ENCODE results near the gene MYMX.

The MYMX gene

DNA sequence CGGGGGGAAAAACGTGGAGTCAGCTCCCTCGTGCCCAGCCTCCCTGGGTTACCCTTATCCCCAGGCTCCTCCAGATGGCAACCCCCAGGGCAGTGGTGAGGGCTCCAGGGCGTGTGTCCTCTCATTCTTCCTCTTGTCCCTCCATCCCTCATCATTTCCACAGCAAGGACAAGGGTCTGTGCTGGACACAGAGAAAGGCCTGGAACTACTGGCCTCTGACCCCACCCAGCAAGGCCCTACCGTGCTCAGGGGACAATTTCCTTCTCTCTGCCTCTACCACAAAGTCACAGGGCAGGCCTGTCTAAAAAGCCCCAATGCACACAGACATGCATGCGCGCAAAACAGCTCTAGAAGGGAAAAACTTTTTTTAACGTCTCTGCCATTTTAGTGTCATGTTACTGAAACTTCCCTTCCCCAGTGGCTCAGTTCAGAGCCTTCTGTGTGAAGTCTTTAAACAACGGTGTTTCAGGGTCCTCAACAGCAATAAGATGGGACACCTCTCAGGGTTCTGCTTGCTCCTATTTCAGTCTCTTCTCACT is 41.7 kb downstream of the MYMX start:
- CTCF ChIA-PET: interaction anchor here (0.6 to 1.0 kb wide), 4 partner anchors 40 to 925 kb away, joined by 3 to 5 read pairs (median 4); no protein-coding TSS in a partner anchor
- no peak overlapping the region for H3K4me3 ChIP-seq (ENCODE audit: low read depth, low read length)
- no peak overlapping the region for H3K27ac ChIP-seq (ENCODE audit: extremely low read depth, low read depth, low read length)
- H3K36me3 ChIP-seq (ENCODE audit: control insufficient read depth in 2 of 2, insufficient read depth in 1 of 2, low read length in 2 of 2): peaks cover 0 to 56% of the 10 kb centered on the region in 2 experiments; a peak in 2 of 3 replicates
- TF ChIP-seq, protein P1, sequence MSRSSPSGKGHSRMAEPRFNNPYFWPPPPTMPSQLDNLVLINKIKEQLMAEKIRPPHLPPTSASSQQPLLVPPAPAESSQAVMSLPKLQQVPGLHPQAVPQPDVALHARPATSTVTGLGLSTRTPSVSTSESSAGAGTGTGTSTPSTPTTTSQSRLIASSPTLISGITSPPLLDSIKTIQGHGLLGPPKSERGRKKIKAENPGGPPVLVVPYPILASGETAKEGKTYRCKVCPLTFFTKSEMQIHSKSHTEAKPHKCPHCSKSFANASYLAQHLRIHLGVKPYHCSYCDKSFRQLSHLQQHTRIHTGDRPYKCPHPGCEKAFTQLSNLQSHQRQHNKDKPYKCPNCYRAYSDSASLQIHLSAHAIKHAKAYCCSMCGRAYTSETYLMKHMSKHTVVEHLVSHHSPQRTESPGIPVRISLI (tag by site-specific recombination; IDR thresholded peaks at IDR 0.05): no peak
- no peak for TF ChIP-seq ZNF184 (tag by site-specific recombination; IDR thresholded peaks at IDR 0.05)
- no peak for TF ChIP-seq ZNF473 (tag by site-specific recombination; IDR thresholded peaks at IDR 0.05)
- TF ChIP-seq IKZF3 (tag by site-specific recombination; IDR thresholded peaks at IDR 0.05): no peak
- TF ChIP-seq ZNF777 (tag by site-specific recombination; IDR thresholded peaks at IDR 0.05; ENCODE audit: borderline replicate concordance): no peak
- TF ChIP-seq INSM2 (tag by site-specific recombination; IDR thresholded peaks at IDR 0.05): no peak
- TF ChIP-seq ZNF37A (tag by site-specific recombination; IDR thresholded peaks at IDR 0.05): no peak
- no peak for TF ChIP-seq ZNF214 (tag by site-specific recombination; IDR thresholded peaks at IDR 0.05; ENCODE audit: borderline replicate concordance)
- TF ChIP-seq ZNF202 (tag by site-specific recombination; IDR thresholded peaks at IDR 0.05; ENCODE audit: borderline replicate concordance): no peak
- TF ChIP-seq, protein P2, sequence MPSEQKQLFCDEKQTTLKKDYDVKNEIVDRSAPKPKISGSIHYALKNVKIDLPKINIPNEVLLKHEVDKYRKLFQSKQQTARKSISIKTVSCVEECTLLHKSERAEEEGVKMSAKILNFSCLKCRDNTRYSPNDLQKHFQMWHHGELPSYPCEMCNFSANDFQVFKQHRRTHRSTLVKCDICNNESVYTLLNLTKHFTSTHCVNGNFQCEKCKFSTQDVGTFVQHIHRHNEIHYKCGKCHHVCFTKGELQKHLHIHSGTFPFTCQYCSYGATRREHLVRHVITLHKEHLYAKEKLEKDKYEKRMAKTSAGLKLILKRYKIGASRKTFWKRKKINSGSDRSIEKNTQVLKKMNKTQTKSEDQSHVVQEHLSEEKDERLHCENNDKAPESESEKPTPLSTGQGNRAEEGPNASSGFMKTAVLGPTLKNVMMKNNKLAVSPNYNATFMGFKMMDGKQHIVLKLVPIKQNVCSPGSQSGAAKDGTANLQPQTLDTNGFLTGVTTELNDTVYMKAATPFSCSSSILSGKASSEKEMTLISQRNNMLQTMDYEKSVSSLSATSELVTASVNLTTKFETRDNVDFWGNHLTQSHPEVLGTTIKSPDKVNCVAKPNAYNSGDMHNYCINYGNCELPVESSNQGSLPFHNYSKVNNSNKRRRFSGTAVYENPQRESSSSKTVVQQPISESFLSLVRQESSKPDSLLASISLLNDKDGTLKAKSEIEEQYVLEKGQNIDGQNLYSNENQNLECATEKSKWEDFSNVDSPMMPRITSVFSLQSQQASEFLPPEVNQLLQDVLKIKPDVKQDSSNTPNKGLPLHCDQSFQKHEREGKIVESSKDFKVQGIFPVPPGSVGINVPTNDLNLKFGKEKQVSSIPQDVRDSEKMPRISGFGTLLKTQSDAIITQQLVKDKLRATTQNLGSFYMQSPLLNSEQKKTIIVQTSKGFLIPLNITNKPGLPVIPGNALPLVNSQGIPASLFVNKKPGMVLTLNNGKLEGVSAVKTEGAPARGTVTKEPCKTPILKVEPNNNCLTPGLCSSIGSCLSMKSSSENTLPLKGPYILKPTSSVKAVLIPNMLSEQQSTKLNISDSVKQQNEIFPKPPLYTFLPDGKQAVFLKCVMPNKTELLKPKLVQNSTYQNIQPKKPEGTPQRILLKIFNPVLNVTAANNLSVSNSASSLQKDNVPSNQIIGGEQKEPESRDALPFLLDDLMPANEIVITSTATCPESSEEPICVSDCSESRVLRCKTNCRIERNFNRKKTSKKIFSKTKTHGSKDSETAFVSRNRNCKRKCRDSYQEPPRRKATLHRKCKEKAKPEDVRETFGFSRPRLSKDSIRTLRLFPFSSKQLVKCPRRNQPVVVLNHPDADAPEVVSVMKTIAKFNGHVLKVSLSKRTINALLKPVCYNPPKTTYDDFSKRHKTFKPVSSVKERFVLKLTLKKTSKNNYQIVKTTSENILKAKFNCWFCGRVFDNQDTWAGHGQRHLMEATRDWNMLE (tag by site-specific recombination; conservative IDR thresholded peaks at IDR 0.05; ENCODE audit: low read depth): no peak
- no peaks in the 10 kb centered on the region for H3K9me3 ChIP-seq (ENCODE audit: control insufficient read depth, insufficient read depth, low read depth, low read length)
- no peaks in the 10 kb centered on the region for H3K4me1 ChIP-seq (ENCODE audit: control insufficient read depth, insufficient read depth, low read length)
- POLR2A ChIA-PET: interaction anchor here (0.6 kb wide), 1 partner anchor 12 kb away, joined by 3 read pairs; the partner anchor contains the start of gene HSP90AB1

DNA sequence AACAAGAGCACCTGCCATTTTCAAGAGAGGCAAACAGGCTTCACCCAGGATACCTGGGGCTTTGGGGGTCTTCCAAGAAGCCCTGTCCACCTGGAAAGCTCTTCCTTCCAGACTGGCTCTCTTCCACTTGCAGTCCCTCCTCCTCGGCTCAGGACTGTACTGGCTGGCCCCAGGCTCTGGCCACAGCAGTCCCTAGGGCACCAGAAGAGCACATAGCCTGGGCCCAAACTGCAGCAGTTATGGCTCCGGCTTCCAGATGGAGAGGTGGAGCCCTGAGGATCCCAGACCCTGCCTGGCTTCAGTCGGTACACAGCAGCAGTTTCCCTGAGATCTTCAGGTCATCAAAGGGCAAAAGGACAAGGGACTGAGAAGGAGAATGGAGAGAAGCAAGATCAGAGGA is 42.2 kb downstream of the MYMX start:
- CTCF ChIA-PET: interaction anchor here (0.6 to 1.0 kb wide), 2 partner anchors 56 to 61 kb away, joined by 3 read pairs; no protein-coding TSS in a partner anchor
- TF ChIP-seq ZNF175 (tag by site-specific recombination; IDR thresholded peaks at IDR 0.05): no peak
- no peak for TF ChIP-seq ZNF211 (tag by site-specific recombination; IDR thresholded peaks at IDR 0.05; ENCODE audit: low read depth)
- TF ChIP-seq ZNF394 (tag by site-specific recombination; IDR thresholded peaks at IDR 0.05; ENCODE audit: borderline replicate concordance): no peak
- TF ChIP-seq, protein P3, sequence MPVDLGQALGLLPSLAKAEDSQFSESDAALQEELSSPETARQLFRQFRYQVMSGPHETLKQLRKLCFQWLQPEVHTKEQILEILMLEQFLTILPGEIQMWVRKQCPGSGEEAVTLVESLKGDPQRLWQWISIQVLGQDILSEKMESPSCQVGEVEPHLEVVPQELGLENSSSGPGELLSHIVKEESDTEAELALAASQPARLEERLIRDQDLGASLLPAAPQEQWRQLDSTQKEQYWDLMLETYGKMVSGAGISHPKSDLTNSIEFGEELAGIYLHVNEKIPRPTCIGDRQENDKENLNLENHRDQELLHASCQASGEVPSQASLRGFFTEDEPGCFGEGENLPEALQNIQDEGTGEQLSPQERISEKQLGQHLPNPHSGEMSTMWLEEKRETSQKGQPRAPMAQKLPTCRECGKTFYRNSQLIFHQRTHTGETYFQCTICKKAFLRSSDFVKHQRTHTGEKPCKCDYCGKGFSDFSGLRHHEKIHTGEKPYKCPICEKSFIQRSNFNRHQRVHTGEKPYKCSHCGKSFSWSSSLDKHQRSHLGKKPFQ (tag by site-specific recombination; IDR thresholded peaks at IDR 0.05): no peak
- no peak for TF ChIP-seq HIC1 (tag by site-specific recombination; IDR thresholded peaks at IDR 0.05)
- no peak for TF ChIP-seq ZNF626 (tag by site-specific recombination; IDR thresholded peaks at IDR 0.05)
- no peak for TF ChIP-seq HOXA7 (CRISPR knock-in tag; IDR thresholded peaks at IDR 0.05; ENCODE audit: borderline replicate concordance)
- TF ChIP-seq ZNF416 (tag by site-specific recombination; IDR thresholded peaks at IDR 0.05): no peak
- no peak for TF ChIP-seq HOXC10 (CRISPR knock-in tag; IDR thresholded peaks at IDR 0.05)
- TF ChIP-seq MZF1 (tag by site-specific recombination; IDR thresholded peaks at IDR 0.05; ENCODE audit: borderline replicate concordance): no peak
- TF ChIP-seq IKZF3 (tag by site-specific recombination; IDR thresholded peaks at IDR 0.05): no peak
- TF ChIP-seq ZNF112 (tag by site-specific recombination; IDR thresholded peaks at IDR 0.05): no peak
- no peak for TF ChIP-seq ZNF292 (tag by site-specific recombination; IDR thresholded peaks at IDR 0.05; ENCODE audit: borderline replicate concordance, low read depth)
- TF ChIP-seq OSR2 (tag by site-specific recombination; IDR thresholded peaks at IDR 0.05): no peak

More for the DNA sequence above, 42.2 kb downstream of the MYMX start:
- Histone ChIP-seq H3K27ac (ENCODE audit: extremely low read depth, low read depth, low read length) (no peak overlapping the region), H3K4me1 (ENCODE audit: control insufficient read depth, insufficient read depth, low read length) (no peaks in the 10 kb centered on the region), H3K36me3 (ENCODE audit: control insufficient read depth in 2 of 2, insufficient read depth in 1 of 2, low read length in 2 of 2) (peaks cover 0 to 51% of the 10 kb centered on the region in 2 experiments; a peak in 1 of 3 replicates), H3K4me3 (ENCODE audit: low read depth, low read length) (no peak overlapping the region), H3K9me3 (ENCODE audit: control insufficient read depth, insufficient read depth, low read depth, low read length) (no peaks in the 10 kb centered on the region)
- POLR2A ChIA-PET: no interaction called here

Measured in HEK293 (cell line).